Stimulated activated naive CD8-positive, alpha-beta T cell treated with anti-CD3 and anti-CD28 coated beads, Interleukin-15, Interleukin-2, amounts not matched to agents 100 ng/mL and 50 ng/mL, for 24 hours (primary cell): ENCODE data around the gene MIX23.

Source experiments
- H3K27ac Mint-ChIP-seq: one replicate; pipeline ENCODE4 v1.8.0; 2021; ENCODE audit warnings: mild to moderate bottlenecking, mixed read lengths
- H3K27me3 Mint-ChIP-seq: one replicate; pipeline ENCODE4 v1.8.0; 2021; ENCODE audit warnings: mixed read lengths
- H3K36me3 Mint-ChIP-seq: one replicate; pipeline ENCODE4 v1.8.0; 2021; ENCODE audit warnings: low read depth, mixed read lengths
- H3K4me1 Mint-ChIP-seq: one replicate; pipeline ENCODE4 v1.8.0; 2021; ENCODE audit warnings: low read depth, mixed read lengths
- H3K4me3 Mint-ChIP-seq: one replicate; pipeline ENCODE4 v1.8.0; 2021; ENCODE audit warnings: mild to moderate bottlenecking, mixed read lengths
- H3K9me3 Mint-ChIP-seq: one replicate; pipeline ENCODE4 v1.8.0; 2021; ENCODE audit warnings: mixed read lengths

MIX23 gene

GRCh38 chr3:122382888-122383666, at the start of gene MIX23:
TSS of gene MIX23 (minus strand) at chr3:122383231. CDS start at chr3:122383224, 7 bp downstream.
- H3K4me3 Mint-ChIP-seq, result peak within 1 kb of the TSS; percentile 97
- no peaks in the 10 kb centered on the region for H3K27me3 Mint-ChIP-seq
- H3K4me1 Mint-ChIP-seq, result peaks cover 74% of the 10 kb centered on the region
- H3K9me3 Mint-ChIP-seq, result no peaks in the 10 kb centered on the region
- H3K27ac Mint-ChIP-seq, result peak within 1 kb of the TSS; percentile 98
- peaks cover 52% of the 10 kb centered on the region for H3K36me3 Mint-ChIP-seq

GRCh38 chr3:122430371-122430770, 47.3 kb upstream of the MIX23 start:
- H3K27ac Mint-ChIP-seq, result no peak overlapping the region
- peaks cover 18% of the 10 kb centered on the region for H3K4me1 Mint-ChIP-seq
- no peaks in the 10 kb centered on the region for H3K27me3 Mint-ChIP-seq
- no peak overlapping the region for H3K4me3 Mint-ChIP-seq
- peaks cover 88% of the 10 kb centered on the region for H3K36me3 Mint-ChIP-seq
- H3K9me3 Mint-ChIP-seq, result no peaks in the 10 kb centered on the region

- Mint-ChIP-seq H3K4me3 (no peak overlapping the region), H3K27ac (peak overlapping the region; percentile 91), H3K36me3 (peaks cover 89% of the 10 kb centered on the region), H3K4me1 (peaks cover 22% of the 10 kb centered on the region), H3K9me3 (no peaks in the 10 kb centered on the region), H3K27me3 (no peaks in the 10 kb centered on the region)
Measured at GRCh38 chr3:122427857-122428471, 44.9 kb upstream of the MIX23 start.

GRCh38 chr3:122421836-122422235, 38.8 kb upstream of the MIX23 start:
- Mint-ChIP-seq H3K27me3 (no peaks in the 10 kb centered on the region), H3K4me1 (peaks cover 14% of the 10 kb centered on the region), H3K27ac (no peak overlapping the region), H3K36me3 (peaks cover 61% of the 10 kb centered on the region), H3K9me3 (no peaks in the 10 kb centered on the region), H3K4me3 (no peak overlapping the region)

GRCh38 chr3:122421101-122421500, 38.1 kb upstream of the MIX23 start:
- Mint-ChIP-seq H3K4me3 (no peak overlapping the region), H3K4me1 (peaks cover 20% of the 10 kb centered on the region), H3K9me3 (no peaks in the 10 kb centered on the region), H3K27ac (no peak overlapping the region), H3K36me3 (peaks cover 54% of the 10 kb centered on the region), H3K27me3 (no peaks in the 10 kb centered on the region)

- Mint-ChIP-seq H3K36me3 (peaks cover 41% of the 10 kb centered on the region), H3K27ac (peak overlapping the region; percentile 97), H3K9me3 (no peaks in the 10 kb centered on the region), H3K4me3 (peak overlapping the region; percentile 98), H3K27me3 (no peaks in the 10 kb centered on the region), H3K4me1 (peaks cover 56% of the 10 kb centered on the region)
Measured at GRCh38 chr3:122416966-122417365, 33.9 kb upstream of the MIX23 start.

- Mint-ChIP-seq H3K36me3 (peaks cover 39% of the 10 kb centered on the region), H3K9me3 (no peaks in the 10 kb centered on the region), H3K4me3 (peak within 1 kb of the TSS; percentile 98), H3K27me3 (no peaks in the 10 kb centered on the region), H3K27ac (peak within 1 kb of the TSS; percentile 97), H3K4me1 (peaks cover 61% of the 10 kb centered on the region)
Measured at GRCh38 chr3:122415762-122416654, 33.0 kb upstream of the MIX23 start, which contains the start of gene WDR5B. TSS of gene WDR5B (minus strand) at chr3:122416062. CDS start at chr3:122415528, 534 bp downstream.

- Mint-ChIP-seq H3K4me3 (peak overlapping the region; percentile 98), H3K4me1 (peaks cover 67% of the 10 kb centered on the region), H3K36me3 (peaks cover 43% of the 10 kb centered on the region), H3K9me3 (no peaks in the 10 kb centered on the region), H3K27me3 (no peaks in the 10 kb centered on the region), H3K27ac (peak overlapping the region; percentile 97)
Measured at GRCh38 chr3:122415104-122415744, 32.2 kb upstream of the MIX23 start.

GRCh38 chr3:122414391-122414790, 31.4 kb upstream of the MIX23 start:
- H3K9me3 Mint-ChIP-seq, result no peaks in the 10 kb centered on the region
- H3K27ac Mint-ChIP-seq, result peak overlapping the region; percentile 97
- peak overlapping the region; percentile 98 for H3K4me3 Mint-ChIP-seq
- peaks cover 74% of the 10 kb centered on the region for H3K4me1 Mint-ChIP-seq
- H3K27me3 Mint-ChIP-seq, result no peaks in the 10 kb centered on the region
- peaks cover 45% of the 10 kb centered on the region for H3K36me3 Mint-ChIP-seq

- peaks cover 69% of the 10 kb centered on the region for H3K36me3 Mint-ChIP-seq
- peak overlapping the region; percentile 56 for H3K27ac Mint-ChIP-seq
Measured at GRCh38 chr3:122410639-122411038, 27.6 kb upstream of the MIX23 start.

GRCh38 chr3:122410111-122410510, 27.1 kb upstream of the MIX23 start:
- Mint-ChIP-seq H3K27ac (peak overlapping the region; percentile 70), H3K4me1 (peaks cover 71% of the 10 kb centered on the region), H3K4me3 (no peak overlapping the region), H3K27me3 (no peaks in the 10 kb centered on the region), H3K9me3 (no peaks in the 10 kb centered on the region), H3K36me3 (peaks cover 68% of the 10 kb centered on the region)

More at GRCh38 chr3:122410639-122411038, 27.6 kb upstream of the MIX23 start:
- Mint-ChIP-seq H3K27me3 (no peaks in the 10 kb centered on the region), H3K4me3 (no peak overlapping the region), H3K4me1 (peaks cover 74% of the 10 kb centered on the region), H3K9me3 (no peaks in the 10 kb centered on the region)

GRCh38 chr3:122409446-122409845, 26.4 kb upstream of the MIX23 start:
- H3K4me1 Mint-ChIP-seq, result peaks cover 64% of the 10 kb centered on the region
- H3K27me3 Mint-ChIP-seq, result no peaks in the 10 kb centered on the region
- no peak overlapping the region for H3K4me3 Mint-ChIP-seq
- no peaks in the 10 kb centered on the region for H3K9me3 Mint-ChIP-seq
- H3K36me3 Mint-ChIP-seq, result peaks cover 64% of the 10 kb centered on the region
- H3K27ac Mint-ChIP-seq, result peak overlapping the region; percentile 70

GRCh38 chr3:122407946-122408345, 24.9 kb upstream of the MIX23 start:
- H3K4me1 Mint-ChIP-seq, result peaks cover 56% of the 10 kb centered on the region
- no peaks in the 10 kb centered on the region for H3K27me3 Mint-ChIP-seq
- no peak overlapping the region for H3K27ac Mint-ChIP-seq
- peaks cover 71% of the 10 kb centered on the region for H3K36me3 Mint-ChIP-seq
- H3K4me3 Mint-ChIP-seq, result no peak overlapping the region
- no peaks in the 10 kb centered on the region for H3K9me3 Mint-ChIP-seq

- H3K27me3 Mint-ChIP-seq, result no peaks in the 10 kb centered on the region
- peak overlapping the region; percentile 47 for H3K27ac Mint-ChIP-seq
- H3K4me3 Mint-ChIP-seq, result no peak overlapping the region
- H3K36me3 Mint-ChIP-seq, result peaks cover 60% of the 10 kb centered on the region
- no peaks in the 10 kb centered on the region for H3K9me3 Mint-ChIP-seq
- peaks cover 41% of the 10 kb centered on the region for H3K4me1 Mint-ChIP-seq
Measured at GRCh38 chr3:122406198-122406597, 23.2 kb upstream of the MIX23 start.
